Stimulated activated CD4-positive, alpha-beta T cell treated with anti-CD3 and anti-CD28 coated beads, Interleukin-4, amount 100 ng/mL, for 48 hours (primary cell): ENCODE data around the gene ADSS2.

ENCODE experiments used
- DNase-seq, 2 donors: peaks; one replicate each; pipeline ENCODE4 v3.0.0-alpha.2; 2020; ENCODE audit warnings: low read depth in 2 of 2

Gene ADSS2

GRCh38 chr1:244445320-244446181 lies 6.2 kb downstream of the ADSS2 start:
- no peak for DNase-seq

- no peak for DNase-seq
Observed at GRCh38 chr1:244444854-244445253, 6.9 kb downstream of the ADSS2 start.

- no peak for DNase-seq
Observed at GRCh38 chr1:244442850-244443249, 8.9 kb downstream of the ADSS2 start.

GRCh38 chr1:244439391-244440032 lies 12.2 kb downstream of the ADSS2 start:
- no peak for DNase-seq

- no peak for DNase-seq
Observed at GRCh38 chr1:244437086-244437468, 14.6 kb downstream of the ADSS2 start.

- DNase-seq = no peak
Observed at GRCh38 chr1:244436336-244437085, 15.2 kb downstream of the ADSS2 start.

- DNase-seq = peak in 1 of 2 donors; percentile 21
Observed at GRCh38 chr1:244435562-244436205, 16.0 kb downstream of the ADSS2 start.

- DNase-seq = no peak
Observed at GRCh38 chr1:244431166-244431565, 20.5 kb downstream of the ADSS2 start.

GRCh38 chr1:244429818-244430217 lies 21.9 kb downstream of the ADSS2 start:
- DNase-seq = no peak

GRCh38 chr1:244427647-244428046 lies 24.1 kb downstream of the ADSS2 start:
- DNase-seq = no peak

- DNase-seq = no peak
Observed at GRCh38 chr1:244424649-244425334, 26.9 kb downstream of the ADSS2 start.

GRCh38 chr1:244422174-244422573 lies 29.5 kb downstream of the ADSS2 start:
- no peak for DNase-seq

GRCh38 chr1:244419024-244419423 lies 32.7 kb downstream of the ADSS2 start:
- no peak for DNase-seq

- DNase-seq = no peak
Observed at GRCh38 chr1:244414543-244414942, 37.2 kb downstream of the ADSS2 start.

- DNase-seq = no peak
Observed at GRCh38 chr1:244413736-244414135, 38.0 kb downstream of the ADSS2 start.

- no peak for DNase-seq
Observed at GRCh38 chr1:244412176-244412575, 39.5 kb downstream of the ADSS2 start.

- no peak for DNase-seq
Observed at GRCh38 chr1:244409701-244410100, 42.0 kb downstream of the ADSS2 start.

- no peak for DNase-seq
Observed at GRCh38 chr1:244406337-244406736, 45.4 kb downstream of the ADSS2 start.

- DNase-seq = no peak
Observed at GRCh38 chr1:244405856-244406255, 45.9 kb downstream of the ADSS2 start.

- DNase-seq = no peak
Observed at GRCh38 chr1:244403431-244403830, 48.3 kb downstream of the ADSS2 start.

GRCh38 chr1:244400974-244401373 lies 50.7 kb downstream of the ADSS2 start:
- no peak for DNase-seq
